ENCODE data around the gene TSPO. TPM values are rescaled to one million over a fixed set of nuclear protein-coding genes. Genes with fewer than 3 reads are reported as not detected.

The TSPO gene
- total and polyA plus RNA-seq, 9 of the 15 experiments (the other 6 are each of a cell fraction or from before 2014, with no cell fraction given): 4.9 to 126 (median 25.3) TPM

DNA sequence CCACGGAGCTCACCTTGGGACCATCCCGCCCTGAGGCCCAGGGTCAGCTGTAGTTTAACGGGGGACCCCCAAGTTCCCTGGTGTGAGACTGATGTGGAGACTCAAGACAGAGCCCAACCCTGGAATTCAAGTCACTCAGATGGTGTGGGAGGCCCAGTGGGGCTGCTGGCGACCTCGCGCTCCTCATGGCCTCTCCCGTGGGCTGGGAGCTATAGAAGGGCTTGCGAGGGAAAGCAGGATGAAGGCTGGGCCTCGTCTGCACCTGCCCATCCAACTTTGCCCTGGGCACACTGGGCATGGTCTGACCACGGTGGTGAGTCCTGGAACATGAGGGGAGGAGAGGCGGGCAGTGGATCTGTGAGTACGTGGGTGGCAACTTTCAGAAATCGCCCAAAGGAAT, 49.2 kb downstream of the TSPO start:
- peaks cover 0 to 10% of the 10 kb centered on the region in 2 experiments; a peak in 2 of 5 replicates for H3K4me1 ChIP-seq (replicated peaks in 1 of 2; ENCODE audit: control insufficient read depth in 2 of 2, insufficient read depth in 2 of 2, low read length in 2 of 2)
- intact Hi-C loops (cut with micrococcal nuclease): no loop called here
- H3K27ac ChIP-seq (ENCODE audit: extremely low read depth, low read depth, low read length): no peak overlapping the region
- TF ChIP-seq, protein P1, sequence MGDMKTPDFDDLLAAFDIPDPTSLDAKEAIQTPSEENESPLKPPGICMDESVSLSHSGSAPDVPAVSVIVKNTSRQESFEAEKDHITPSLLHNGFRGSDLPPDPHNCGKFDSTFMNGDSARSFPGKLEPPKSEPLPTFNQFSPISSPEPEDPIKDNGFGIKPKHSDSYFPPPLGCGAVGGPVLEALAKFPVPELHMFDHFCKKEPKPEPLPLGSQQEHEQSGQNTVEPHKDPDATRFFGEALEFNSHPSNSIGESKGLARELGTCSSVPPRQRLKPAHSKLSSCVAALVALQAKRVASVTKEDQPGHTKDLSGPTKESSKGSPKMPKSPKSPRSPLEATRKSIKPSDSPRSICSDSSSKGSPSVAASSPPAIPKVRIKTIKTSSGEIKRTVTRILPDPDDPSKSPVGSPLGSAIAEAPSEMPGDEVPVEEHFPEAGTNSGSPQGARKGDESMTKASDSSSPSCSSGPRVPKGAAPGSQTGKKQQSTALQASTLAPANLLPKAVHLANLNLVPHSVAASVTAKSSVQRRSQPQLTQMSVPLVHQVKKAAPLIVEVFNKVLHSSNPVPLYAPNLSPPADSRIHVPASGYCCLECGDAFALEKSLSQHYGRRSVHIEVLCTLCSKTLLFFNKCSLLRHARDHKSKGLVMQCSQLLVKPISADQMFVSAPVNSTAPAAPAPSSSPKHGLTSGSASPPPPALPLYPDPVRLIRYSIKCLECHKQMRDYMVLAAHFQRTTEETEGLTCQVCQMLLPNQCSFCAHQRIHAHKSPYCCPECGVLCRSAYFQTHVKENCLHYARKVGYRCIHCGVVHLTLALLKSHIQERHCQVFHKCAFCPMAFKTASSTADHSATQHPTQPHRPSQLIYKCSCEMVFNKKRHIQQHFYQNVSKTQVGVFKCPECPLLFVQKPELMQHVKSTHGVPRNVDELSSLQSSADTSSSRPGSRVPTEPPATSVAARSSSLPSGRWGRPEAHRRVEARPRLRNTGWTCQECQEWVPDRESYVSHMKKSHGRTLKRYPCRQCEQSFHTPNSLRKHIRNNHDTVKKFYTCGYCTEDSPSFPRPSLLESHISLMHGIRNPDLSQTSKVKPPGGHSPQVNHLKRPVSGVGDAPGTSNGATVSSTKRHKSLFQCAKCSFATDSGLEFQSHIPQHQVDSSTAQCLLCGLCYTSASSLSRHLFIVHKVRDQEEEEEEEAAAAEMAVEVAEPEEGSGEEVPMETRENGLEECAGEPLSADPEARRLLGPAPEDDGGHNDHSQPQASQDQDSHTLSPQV (IDR thresholded peaks at IDR 0.05): no peak
- no peaks in the 10 kb centered on the region for H3K9me1 ChIP-seq (ENCODE audit: control insufficient read depth, insufficient read depth, low read length)
- H3K4me3 ChIP-seq: no peak overlapping the region
- H3K9me3 ChIP-seq (replicated peaks; ENCODE audit: control insufficient read depth, insufficient read depth, low read depth, low read length): no peaks in the 10 kb centered on the region
- H3K79me2 ChIP-seq (ENCODE audit: control insufficient read depth, insufficient read depth, low read length): no peaks in the 10 kb centered on the region
- ChIA-PET POLR2A (no interaction called here), CTCF (ENCODE audit: low intra/inter-chr PET ratio) (no interaction called here)
- no peaks in the 10 kb centered on the region for H3K36me3 ChIP-seq (ENCODE audit: control insufficient read depth, insufficient read depth, low read length)
- peaks cover 0 to 11% of the 10 kb centered on the region in 2 experiments; a peak in 2 of 5 replicates for H3K27me3 ChIP-seq (ENCODE audit: control insufficient read depth in 2 of 2, insufficient read depth in 2 of 2, low read length in 2 of 2)
- no peak overlapping the region for H2AFZ ChIP-seq (ENCODE audit: low read depth, low read length)
- no peak overlapping the region for H3K9ac ChIP-seq (ENCODE audit: insufficient read depth in 1 of 2, low read depth in 2 of 2, low read length in 2 of 2)
- DNase-seq (ENCODE audit: extremely low read depth in 1 of 4, low spot score in 3 of 4) (no peak), ATAC-seq (no peak), FAIRE-seq (no peak)
- in situ Hi-C loops (cut with MboI): no loop called here
- no peaks in the 10 kb centered on the region for H4K20me1 ChIP-seq (replicated peaks; ENCODE audit: control insufficient read depth, insufficient read depth, low read length)
- H3K4me2 ChIP-seq (ENCODE audit: insufficient read depth, low read length): no peak overlapping the region
- BruUV-seq (replicated peaks): no TSS peak
- WGBS (ENCODE audit: insufficient coverage, low coverage, missing lambda C conversion rate): 27% methylated on average over 7 of the region's 13 CpGs
